Rectal smooth muscle tissue (tissue), 1 donor: ENCODE data around the gene TRAPPC14.
A peak's percentile ranks its signal among the peaks of the same experiment; 100 is the strongest.

ENCODE experiments used
- H3K27ac ChIP-seq: one replicate; pipeline ENCODE4 v1.7.0; 2013; ENCODE audit warnings: low read depth, low read length, inconsistent platforms
- H3K27me3 ChIP-seq: one replicate; pipeline ENCODE4 v1.7.0; 2013; ENCODE audit warnings: low read length; ENCODE audit not compliant: control insufficient read depth, insufficient read depth
- H3K36me3 ChIP-seq: one replicate; pipeline ENCODE4 v1.7.0; 2013; ENCODE audit warnings: low read length; ENCODE audit not compliant: control insufficient read depth, insufficient read depth
- H3K4me1 ChIP-seq: one replicate; pipeline ENCODE4 v1.7.0; 2013; ENCODE audit warnings: low read length; ENCODE audit not compliant: control insufficient read depth, insufficient read depth
- H3K4me3 ChIP-seq: one replicate; pipeline ENCODE4 v1.7.0; 2013; ENCODE audit warnings: low read length
- H3K9ac ChIP-seq: one replicate; pipeline ENCODE4 v1.7.0; 2013; ENCODE audit warnings: low read length

The TRAPPC14 gene

GRCh38 chr7:100122568-100122967 lies 36.0 kb downstream of the TRAPPC14 start:
- peaks cover 3% of the 10 kb centered on the region for H3K4me1 ChIP-seq
- H3K27ac ChIP-seq: no peak overlapping the region

GRCh38 chr7:100122067-100122466 lies 36.5 kb downstream of the TRAPPC14 start:
- H3K36me3 ChIP-seq: no peaks in the 10 kb centered on the region
- H3K27me3 ChIP-seq: no peaks in the 10 kb centered on the region
- no peak overlapping the region for H3K9ac ChIP-seq
- no peak overlapping the region for H3K4me3 ChIP-seq
- peaks cover 3% of the 10 kb centered on the region for H3K4me1 ChIP-seq
- H3K27ac ChIP-seq: no peak overlapping the region

More at GRCh38 chr7:100122568-100122967, 36.0 kb downstream of the TRAPPC14 start:
- Histone ChIP-seq H3K27me3 (no peaks in the 10 kb centered on the region), H3K36me3 (no peaks in the 10 kb centered on the region), H3K9ac (no peak overlapping the region), H3K4me3 (no peak overlapping the region)

- H3K4me3 ChIP-seq: peak overlapping the region; percentile 80
- H3K9ac ChIP-seq: no peak overlapping the region
- H3K27me3 ChIP-seq: no peaks in the 10 kb centered on the region
Observed at GRCh38 chr7:100120733-100121036, 37.8 kb downstream of the TRAPPC14 start.

GRCh38 chr7:100119970-100120732 lies 38.4 kb downstream of the TRAPPC14 start:
- peak overlapping the region; percentile 80 for H3K4me3 ChIP-seq
- H3K4me1 ChIP-seq: peaks cover 3% of the 10 kb centered on the region
- H3K27me3 ChIP-seq: no peaks in the 10 kb centered on the region
- H3K9ac ChIP-seq: peak overlapping the region; percentile 2
- no peaks in the 10 kb centered on the region for H3K36me3 ChIP-seq
- peak overlapping the region; percentile 82 for H3K27ac ChIP-seq

More at GRCh38 chr7:100120733-100121036, 37.8 kb downstream of the TRAPPC14 start:
- Histone ChIP-seq H3K4me1 (peaks cover 3% of the 10 kb centered on the region), H3K36me3 (no peaks in the 10 kb centered on the region), H3K27ac (peak overlapping the region; percentile 55)

GRCh38 chr7:100119072-100119969 lies 39.2 kb downstream of the TRAPPC14 start, which contains the start of the genes CNPY4 and TAF6:
TSS of gene CNPY4 (plus strand) at chr7:100119634. CDS start at chr7:100119745, 111 bp downstream.
TSS of gene TAF6 (minus strand) at chr7:100119358. CDS start at chr7:100114209, 5,149 bp downstream.
- no peaks in the 10 kb centered on the region for H3K27me3 ChIP-seq
- H3K4me3 ChIP-seq: peak within 1 kb of the TSS; percentile 80
- H3K36me3 ChIP-seq: no peaks in the 10 kb centered on the region
- H3K4me1 ChIP-seq: peaks cover 3% of the 10 kb centered on the region
- H3K27ac ChIP-seq: peak within 1 kb of the TSS; percentile 82
- H3K9ac ChIP-seq: peak within 1 kb of the TSS; percentile 10

GRCh38 chr7:100118388-100119071 lies 40.0 kb downstream of the TRAPPC14 start:
- H3K9ac ChIP-seq: peak overlapping the region; percentile 10
- H3K27me3 ChIP-seq: no peaks in the 10 kb centered on the region
- peak overlapping the region; percentile 82 for H3K27ac ChIP-seq
- peak overlapping the region; percentile 80 for H3K4me3 ChIP-seq
- H3K4me1 ChIP-seq: peaks cover 3% of the 10 kb centered on the region
- no peaks in the 10 kb centered on the region for H3K36me3 ChIP-seq

- Histone ChIP-seq H3K9ac (no peak overlapping the region), H3K4me3 (no peak overlapping the region), H3K36me3 (peaks cover 12% of the 10 kb centered on the region), H3K27me3 (no peaks in the 10 kb centered on the region), H3K4me1 (peaks cover 3% of the 10 kb centered on the region), H3K27ac (no peak overlapping the region)
Observed at GRCh38 chr7:100115026-100115425, 43.5 kb downstream of the TRAPPC14 start.

- H3K4me3 ChIP-seq: no peak overlapping the region
- peaks cover 25% of the 10 kb centered on the region for H3K36me3 ChIP-seq
- H3K4me1 ChIP-seq: no peaks in the 10 kb centered on the region
- no peaks in the 10 kb centered on the region for H3K27me3 ChIP-seq
- H3K9ac ChIP-seq: no peak overlapping the region
- no peak overlapping the region for H3K27ac ChIP-seq
Observed at GRCh38 chr7:100111914-100112313, 46.6 kb downstream of the TRAPPC14 start.

GRCh38 chr7:100111156-100111555 lies 47.4 kb downstream of the TRAPPC14 start:
- Histone ChIP-seq H3K4me1 (no peaks in the 10 kb centered on the region), H3K9ac (no peak overlapping the region), H3K27me3 (no peaks in the 10 kb centered on the region), H3K27ac (no peak overlapping the region), H3K36me3 (peaks cover 28% of the 10 kb centered on the region), H3K4me3 (no peak overlapping the region)

- no peak overlapping the region for H3K27ac ChIP-seq
- no peak overlapping the region for H3K9ac ChIP-seq
- H3K27me3 ChIP-seq: no peaks in the 10 kb centered on the region
- no peaks in the 10 kb centered on the region for H3K4me1 ChIP-seq
- no peak overlapping the region for H3K4me3 ChIP-seq
- H3K36me3 ChIP-seq: peaks cover 33% of the 10 kb centered on the region
Observed at GRCh38 chr7:100109521-100110163, 48.9 kb downstream of the TRAPPC14 start.

- Histone ChIP-seq H3K36me3 (peaks cover 35% of the 10 kb centered on the region), H3K4me3 (no peak overlapping the region), H3K27me3 (no peaks in the 10 kb centered on the region), H3K4me1 (no peaks in the 10 kb centered on the region), H3K9ac (no peak overlapping the region), H3K27ac (no peak overlapping the region)
Observed at GRCh38 chr7:100107890-100108289, 50.6 kb downstream of the TRAPPC14 start.
